MM.1S (cell line): ENCODE results near the gene ZBTB34.

Experiments
- DNase-seq: peaks from one replicate; pipeline ENCODE4 v3.0.0-alpha.2; 2015
- H2AFZ ChIP-seq: fragments of 300-600 bp; sonication (generic); 2 replicates; pipeline ENCODE4 v1.6.0; 2016; ENCODE audit warnings: antibody characterized with exemption, low read length
- H3F3A ChIP-seq: fragments of 300-600 bp; sonication (generic); 2 replicates; pipeline ENCODE4 v1.6.1; 2016; ENCODE audit warnings: mild to moderate bottlenecking, antibody characterized with exemption, low read length, moderate library complexity, mixed read lengths; ENCODE audit not compliant: insufficient read depth
- H3K27ac ChIP-seq: fragments of 300-600 bp; sonication (generic); 2 replicates; pipeline ENCODE4 v1.5.1; 2016; ENCODE audit warnings: mild to moderate bottlenecking, low read length
- H3K27me3 ChIP-seq: fragments of 300-600 bp; sonication (generic); replicated peaks from 2 replicates; pipeline ENCODE4 v1.6.0; 2016; ENCODE audit warnings: low read length; ENCODE audit not compliant: insufficient read depth
- H3K36me3 ChIP-seq: fragments of 300-600 bp; sonication (generic); replicated peaks from 2 replicates; pipeline ENCODE4 v1.6.1; 2016; ENCODE audit warnings: mild to moderate bottlenecking, low read length, mixed read lengths; ENCODE audit not compliant: insufficient read depth
- H3K4me1 ChIP-seq: fragments of 300-600 bp; sonication (generic); 2 replicates; pipeline ENCODE4 v1.6.1; 2016; ENCODE audit warnings: low read length, mixed read lengths
- H3K4me2 ChIP-seq: fragments of 300-600 bp; sonication (generic); 2 replicates; pipeline ENCODE4 v1.6.0; 2016; ENCODE audit warnings: low read depth, low read length
- H3K4me3 ChIP-seq: fragments of 300-600 bp; sonication (generic); 2 replicates; pipeline ENCODE4 v1.5.1; 2016; ENCODE audit warnings: low read length, mixed read lengths
- H3K79me2 ChIP-seq: fragments of 300-600 bp; sonication (generic); 2 replicates; pipeline ENCODE4 v1.6.1; 2016; ENCODE audit warnings: mixed run types, low read length, mixed read lengths
- H3K9ac ChIP-seq: fragments of 300-600 bp; sonication (generic); 2 replicates; pipeline ENCODE4 v1.6.1; 2016; ENCODE audit warnings: low read length, mixed read lengths
- H3K9me2 ChIP-seq: fragments of 300-600 bp; sonication (generic); replicated peaks from 2 replicates; pipeline ENCODE4 v1.6.1; 2016; ENCODE audit warnings: mild to moderate bottlenecking, low read length, mixed read lengths; ENCODE audit not compliant: insufficient read depth
- H3K9me3 ChIP-seq: fragments of 300-600 bp; sonication (generic); replicated peaks from 2 replicates; pipeline ENCODE4 v1.6.1; 2016; ENCODE audit warnings: mild to moderate bottlenecking, low read length, mixed read lengths; ENCODE audit not compliant: insufficient read depth
- H4K20me1 ChIP-seq: fragments of 300-600 bp; sonication (generic); 2 replicates; pipeline ENCODE4 v1.6.1; 2016; ENCODE audit warnings: mild to moderate bottlenecking, low read length, moderate library complexity, mixed read lengths; ENCODE audit not compliant: insufficient read depth
- CTCF ChIP-seq: fragments of 300-600 bp; sonication (generic); IDR thresholded peaks from 2 replicates; pipeline ENCODE4 v1.5.1; 2016; ENCODE audit warnings: antibody characterized with exemption, low read length, mixed read lengths
- EZH2 ChIP-seq: fragments of 300-600 bp; sonication (generic); optimal IDR thresholded peaks from 2 replicates; pipeline ENCODE3; 2017; ENCODE audit warnings: low read depth, mild to moderate bottlenecking, antibody characterized with exemption, low read length, mixed read lengths
- EZH2phosphoT487 ChIP-seq: fragments of 300-600 bp; sonication (generic); IDR thresholded peaks from 2 replicates; pipeline ENCODE4 v1.6.1; 2018; ENCODE audit warnings: antibody characterized with exemption, low read length

Gene ZBTB34

GRCh38 chr9:126842220-126842842 is 18.1 kb upstream of the ZBTB34 start:
- H3K27ac ChIP-seq = no peak overlapping the region
- H3K4me3 ChIP-seq = no peak overlapping the region
- peaks cover 2% of the 10 kb centered on the region; the same call in 1 of the 2 replicates for H3K79me2 ChIP-seq
- no peaks in the 10 kb centered on the region for H3K36me3 ChIP-seq
- H3F3A ChIP-seq = no peaks in the 10 kb centered on the region
- no peaks in the 10 kb centered on the region for H3K4me1 ChIP-seq
- no peak for TF ChIP-seq CTCF
- no peak overlapping the region for H3K9ac ChIP-seq
- DNase-seq = no peak
- H3K4me2 ChIP-seq = no peak overlapping the region
- H2AFZ ChIP-seq = no peak overlapping the region
- no peaks in the 10 kb centered on the region for H3K9me3 ChIP-seq
- H4K20me1 ChIP-seq = no peaks in the 10 kb centered on the region
- H3K27me3 ChIP-seq = no peaks in the 10 kb centered on the region
- no peaks in the 10 kb centered on the region for H3K9me2 ChIP-seq

GRCh38 chr9:126842977-126843799 is 17.3 kb upstream of the ZBTB34 start:
- Histone ChIP-seq H3K9ac (no peak overlapping the region), H3K4me2 (no peak overlapping the region)
- DNase-seq = no peak

GRCh38 chr9:126844085-126844484 is 16.4 kb upstream of the ZBTB34 start:
- Histone ChIP-seq H3K4me2 (no peak overlapping the region), H3K27ac (no peak overlapping the region)

More at GRCh38 chr9:126842977-126843799, 17.3 kb upstream of the ZBTB34 start:
- no peaks in the 10 kb centered on the region for H3K9me3 ChIP-seq
- no peak overlapping the region for H2AFZ ChIP-seq
- H3F3A ChIP-seq = no peaks in the 10 kb centered on the region
- TF ChIP-seq EZH2phosphoT487 (no peak), EZH2 (no peak), CTCF (no peak)
- H3K36me3 ChIP-seq = no peaks in the 10 kb centered on the region
- H3K9me2 ChIP-seq = no peaks in the 10 kb centered on the region
- no peak overlapping the region for H3K4me3 ChIP-seq
- no peaks in the 10 kb centered on the region for H3K79me2 ChIP-seq
- no peak overlapping the region for H3K27ac ChIP-seq
- H4K20me1 ChIP-seq = no peaks in the 10 kb centered on the region
- H3K4me1 ChIP-seq = no peaks in the 10 kb centered on the region
- no peaks in the 10 kb centered on the region for H3K27me3 ChIP-seq

More at GRCh38 chr9:126844085-126844484, 16.4 kb upstream of the ZBTB34 start:
- H3K79me2 ChIP-seq = no peaks in the 10 kb centered on the region
- H3K27me3 ChIP-seq = no peaks in the 10 kb centered on the region
- H3K4me1 ChIP-seq = no peaks in the 10 kb centered on the region
- H3K9ac ChIP-seq = no peak overlapping the region
- H2AFZ ChIP-seq = no peak overlapping the region
- H4K20me1 ChIP-seq = no peaks in the 10 kb centered on the region
- no peaks in the 10 kb centered on the region for H3K36me3 ChIP-seq
- no peaks in the 10 kb centered on the region for H3K9me2 ChIP-seq
- TF ChIP-seq CTCF (no peak), EZH2 (no peak), EZH2phosphoT487 (no peak)
- no peak for DNase-seq
- no peaks in the 10 kb centered on the region for H3K9me3 ChIP-seq
- no peak overlapping the region for H3K4me3 ChIP-seq
- no peaks in the 10 kb centered on the region for H3F3A ChIP-seq
